ENCODE measurements around the gene IGF1R.

GRCh38 chr15:98723195-98723594, 74.9 kb downstream of the IGF1R start:
- TF ChIP-seq, protein P1, sequence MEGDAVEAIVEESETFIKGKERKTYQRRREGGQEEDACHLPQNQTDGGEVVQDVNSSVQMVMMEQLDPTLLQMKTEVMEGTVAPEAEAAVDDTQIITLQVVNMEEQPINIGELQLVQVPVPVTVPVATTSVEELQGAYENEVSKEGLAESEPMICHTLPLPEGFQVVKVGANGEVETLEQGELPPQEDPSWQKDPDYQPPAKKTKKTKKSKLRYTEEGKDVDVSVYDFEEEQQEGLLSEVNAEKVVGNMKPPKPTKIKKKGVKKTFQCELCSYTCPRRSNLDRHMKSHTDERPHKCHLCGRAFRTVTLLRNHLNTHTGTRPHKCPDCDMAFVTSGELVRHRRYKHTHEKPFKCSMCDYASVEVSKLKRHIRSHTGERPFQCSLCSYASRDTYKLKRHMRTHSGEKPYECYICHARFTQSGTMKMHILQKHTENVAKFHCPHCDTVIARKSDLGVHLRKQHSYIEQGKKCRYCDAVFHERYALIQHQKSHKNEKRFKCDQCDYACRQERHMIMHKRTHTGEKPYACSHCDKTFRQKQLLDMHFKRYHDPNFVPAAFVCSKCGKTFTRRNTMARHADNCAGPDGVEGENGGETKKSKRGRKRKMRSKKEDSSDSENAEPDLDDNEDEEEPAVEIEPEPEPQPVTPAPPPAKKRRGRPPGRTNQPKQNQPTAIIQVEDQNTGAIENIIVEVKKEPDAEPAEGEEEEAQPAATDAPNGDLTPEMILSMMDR (IDR thresholded peaks at IDR 0.05) = no peak
- TF ChIP-seq POLR2A (IDR thresholded peaks at IDR 0.05) = no peak
